ENCODE results near the gene BLTP3B.
"Not testable (repeated sequence)": the region's sequence is repeated elsewhere in the genome, so short reads cannot be mapped to it uniquely, and the experiment has no call there.

BLTP3B gene, protein sequence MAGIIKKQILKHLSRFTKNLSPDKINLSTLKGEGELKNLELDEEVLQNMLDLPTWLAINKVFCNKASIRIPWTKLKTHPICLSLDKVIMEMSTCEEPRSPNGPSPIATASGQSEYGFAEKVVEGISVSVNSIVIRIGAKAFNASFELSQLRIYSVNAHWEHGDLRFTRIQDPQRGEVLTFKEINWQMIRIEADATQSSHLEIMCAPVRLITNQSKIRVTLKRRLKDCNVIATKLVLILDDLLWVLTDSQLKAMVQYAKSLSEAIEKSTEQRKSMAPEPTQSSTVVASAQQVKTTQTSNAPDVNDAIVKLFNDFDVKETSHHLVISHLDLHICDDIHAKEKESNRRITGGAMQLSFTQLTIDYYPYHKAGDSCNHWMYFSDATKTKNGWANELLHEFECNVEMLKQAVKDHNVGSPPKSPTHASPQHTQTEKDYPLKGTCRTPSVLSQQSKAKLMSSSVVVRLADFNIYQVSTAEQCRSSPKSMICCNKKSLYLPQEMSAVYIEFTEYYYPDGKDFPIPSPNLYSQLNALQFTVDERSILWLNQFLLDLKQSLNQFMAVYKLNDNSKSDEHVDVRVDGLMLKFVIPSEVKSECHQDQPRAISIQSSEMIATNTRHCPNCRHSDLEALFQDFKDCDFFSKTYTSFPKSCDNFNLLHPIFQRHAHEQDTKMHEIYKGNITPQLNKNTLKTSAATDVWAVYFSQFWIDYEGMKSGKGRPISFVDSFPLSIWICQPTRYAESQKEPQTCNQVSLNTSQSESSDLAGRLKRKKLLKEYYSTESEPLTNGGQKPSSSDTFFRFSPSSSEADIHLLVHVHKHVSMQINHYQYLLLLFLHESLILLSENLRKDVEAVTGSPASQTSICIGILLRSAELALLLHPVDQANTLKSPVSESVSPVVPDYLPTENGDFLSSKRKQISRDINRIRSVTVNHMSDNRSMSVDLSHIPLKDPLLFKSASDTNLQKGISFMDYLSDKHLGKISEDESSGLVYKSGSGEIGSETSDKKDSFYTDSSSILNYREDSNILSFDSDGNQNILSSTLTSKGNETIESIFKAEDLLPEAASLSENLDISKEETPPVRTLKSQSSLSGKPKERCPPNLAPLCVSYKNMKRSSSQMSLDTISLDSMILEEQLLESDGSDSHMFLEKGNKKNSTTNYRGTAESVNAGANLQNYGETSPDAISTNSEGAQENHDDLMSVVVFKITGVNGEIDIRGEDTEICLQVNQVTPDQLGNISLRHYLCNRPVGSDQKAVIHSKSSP (N-terminal part only)

GRCh38 chr12:100142851-100143559 is at the start of gene BLTP3B:
Gene BLTP3B, minus strand, starts transcription at chr12:100142874. Its CDS starts 239 bp downstream, at chr12:100142635.
- DNase-seq, result peak; percentile 82

DNA sequence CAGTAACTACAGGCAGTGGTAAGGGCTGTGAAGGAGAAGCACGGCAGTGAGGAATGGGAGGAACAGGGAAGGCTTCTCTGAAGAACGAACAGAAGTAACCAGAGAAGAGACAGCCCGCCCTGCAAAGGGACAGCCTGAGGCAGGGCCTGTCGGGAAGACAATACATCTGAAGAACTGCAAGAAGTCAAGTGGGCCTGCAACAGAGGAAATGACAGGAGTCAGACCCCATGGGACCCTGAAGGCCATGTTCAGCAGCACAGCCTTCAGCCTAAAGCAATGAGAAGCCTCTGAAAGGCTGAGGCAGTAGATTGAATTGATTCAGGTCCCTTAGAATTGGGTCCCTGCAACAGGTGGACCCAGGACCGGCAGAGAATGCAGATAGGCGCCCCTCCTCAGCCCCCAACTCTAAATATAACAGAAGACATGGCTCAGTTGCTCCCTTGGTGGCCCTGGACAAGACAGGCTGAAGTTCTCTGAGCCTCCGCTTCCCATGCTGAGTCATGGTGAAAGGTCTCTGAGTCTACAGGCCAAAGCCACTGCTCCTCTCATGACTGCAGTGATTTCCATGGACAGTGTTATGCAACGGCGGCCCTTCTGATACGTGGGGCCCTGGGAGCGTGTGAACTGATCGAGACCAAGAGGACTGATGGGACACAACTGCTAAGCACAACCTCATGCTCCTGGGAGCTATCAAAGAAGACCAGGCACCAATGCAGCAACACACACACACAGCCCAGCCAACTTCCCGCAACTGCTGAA is 47.1 kb upstream of the BLTP3B start:
- DNase-seq, result no peak

GRCh38 chr12:100188888-100189635 is 46.4 kb upstream of the BLTP3B start:
- not testable (repeated sequence) for DNase-seq

GRCh38 chr12:100187857-100188519 is 45.3 kb upstream of the BLTP3B start:
- DNase-seq, result no peak

DNA sequence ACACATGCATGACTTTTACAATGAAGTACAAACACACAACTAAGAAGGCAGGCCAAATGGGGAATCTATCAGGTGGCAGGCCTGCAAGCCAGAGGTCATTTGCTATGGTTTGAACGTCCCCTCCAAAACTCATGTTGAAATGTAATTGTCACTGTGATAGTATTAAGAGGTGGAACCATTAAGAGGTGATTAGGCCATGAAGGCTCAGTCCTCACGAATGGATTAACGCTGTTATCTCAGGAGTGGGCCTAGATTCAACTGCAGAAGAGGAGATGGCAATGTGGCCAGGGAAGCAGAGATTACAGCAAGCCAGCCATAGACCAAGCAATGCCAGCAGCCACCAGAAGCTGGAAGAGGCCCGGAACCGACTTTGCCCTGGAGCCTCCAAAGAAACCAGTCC is 44.4 kb upstream of the BLTP3B start:
- DNase-seq, result no peak

DNA sequence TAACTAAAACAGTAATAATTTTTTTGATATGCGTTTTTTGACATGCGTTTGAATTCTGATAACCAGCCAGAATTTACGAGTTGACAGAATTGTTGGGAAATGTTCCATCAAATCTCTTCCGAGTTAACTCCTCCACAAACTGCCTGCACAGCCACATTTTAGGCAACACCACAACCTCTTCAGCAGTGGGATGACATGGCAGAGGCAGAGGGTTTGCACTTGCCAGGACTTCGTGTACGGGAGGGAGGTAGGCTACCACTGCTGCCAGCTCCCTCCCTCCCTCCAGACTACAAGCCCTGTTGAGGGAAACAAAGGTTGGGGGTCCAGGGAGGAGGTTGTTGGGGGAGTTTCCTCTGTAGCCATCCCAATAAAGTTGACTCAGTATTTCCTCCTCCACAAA is 43.4 kb upstream of the BLTP3B start:
- DNase-seq, result no peak

DNA sequence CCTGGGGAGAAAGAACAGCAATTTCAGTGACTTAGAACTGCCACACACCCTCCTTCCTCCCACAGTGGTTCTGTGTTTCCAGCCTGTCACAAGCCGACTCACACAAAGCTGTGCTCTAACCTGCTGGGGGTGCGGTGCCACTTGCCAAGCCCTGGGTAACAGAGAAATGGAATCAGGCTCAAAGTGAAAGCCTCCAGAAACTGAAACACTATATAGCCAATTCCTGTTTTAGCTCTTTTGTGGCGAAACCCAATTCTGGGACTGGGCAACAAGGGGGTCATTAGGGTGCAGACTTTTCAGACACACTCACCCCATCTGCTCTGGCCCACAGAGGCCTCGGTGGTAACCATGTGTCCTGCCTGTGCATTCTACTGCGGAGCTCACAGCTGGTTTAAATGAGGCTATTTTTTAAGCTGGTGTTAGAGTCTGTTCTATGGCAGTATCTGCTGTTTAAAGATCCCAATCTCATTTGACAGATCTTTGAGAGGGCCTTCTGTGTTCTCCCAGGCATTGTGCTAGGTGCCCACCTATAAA is 42.8 kb upstream of the BLTP3B start:
- no peak for DNase-seq

DNA sequence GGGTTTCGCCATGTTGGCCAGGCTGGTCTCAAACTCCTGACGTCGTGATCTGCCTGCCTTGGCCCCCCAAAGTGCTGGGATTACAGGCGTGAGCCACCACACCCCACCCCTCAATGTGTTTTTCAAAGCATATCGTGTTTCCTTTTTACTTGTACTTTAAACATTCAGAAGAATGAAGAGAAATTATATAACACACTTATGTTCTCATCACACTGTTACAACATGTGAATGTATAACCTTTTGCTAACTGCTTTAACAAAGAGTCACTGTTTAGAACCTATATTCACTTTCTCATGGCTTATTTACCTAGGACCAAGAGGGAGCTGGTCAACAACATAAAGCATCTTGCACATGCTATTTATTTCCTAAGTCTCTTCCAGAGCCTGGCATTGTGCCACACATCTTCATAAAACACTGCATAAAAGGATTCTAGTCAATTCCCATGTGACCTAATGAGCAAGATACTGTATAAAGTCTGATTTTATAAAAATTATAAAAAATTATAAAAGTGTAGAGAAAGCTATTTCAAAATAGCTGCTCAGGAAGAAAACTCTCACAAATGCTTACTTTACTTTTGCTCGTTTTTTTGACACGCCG is 42.0 kb upstream of the BLTP3B start:
- DNase-seq, result no peak

DNA sequence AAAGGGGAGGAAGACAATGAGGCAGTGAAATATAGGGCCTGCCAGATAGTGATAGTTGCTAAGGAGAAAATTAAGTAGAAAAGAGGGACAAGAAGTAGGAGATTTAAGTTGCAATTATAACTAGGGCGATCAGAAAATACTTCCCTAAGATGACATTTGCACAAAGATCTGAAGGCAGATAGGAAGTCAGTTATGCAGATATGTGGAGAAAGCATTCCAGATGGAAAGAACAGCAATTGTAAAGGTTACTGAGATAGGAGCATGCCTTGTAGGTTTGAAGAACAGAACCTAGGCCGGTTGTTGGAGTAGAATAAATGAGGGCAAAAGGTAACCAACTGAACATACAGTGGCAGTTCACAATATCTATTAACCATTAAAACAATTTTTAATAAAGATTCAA is 36.6 kb upstream of the BLTP3B start:
- DNase-seq, result no peak

DNA sequence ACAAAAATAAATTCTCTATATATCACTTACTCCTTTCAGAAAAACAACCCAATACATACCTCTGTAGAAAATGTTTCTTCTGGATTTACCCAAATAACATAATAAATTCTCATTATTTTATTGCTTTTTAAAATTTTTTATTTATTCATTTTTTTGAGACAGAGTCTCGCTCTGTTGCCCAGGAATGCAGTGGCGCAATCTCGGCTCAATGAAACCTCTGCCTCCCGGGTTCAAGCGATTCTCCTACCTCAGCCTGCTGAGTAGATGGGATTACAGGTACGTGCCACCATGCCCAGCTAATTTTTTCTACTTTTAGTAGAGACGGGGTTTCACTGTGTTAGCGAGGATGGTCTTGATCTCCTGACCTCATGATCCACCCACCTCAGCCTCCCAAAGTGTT is 33.8 kb upstream of the BLTP3B start:
- DNase-seq, result not testable (repeated sequence)

DNA sequence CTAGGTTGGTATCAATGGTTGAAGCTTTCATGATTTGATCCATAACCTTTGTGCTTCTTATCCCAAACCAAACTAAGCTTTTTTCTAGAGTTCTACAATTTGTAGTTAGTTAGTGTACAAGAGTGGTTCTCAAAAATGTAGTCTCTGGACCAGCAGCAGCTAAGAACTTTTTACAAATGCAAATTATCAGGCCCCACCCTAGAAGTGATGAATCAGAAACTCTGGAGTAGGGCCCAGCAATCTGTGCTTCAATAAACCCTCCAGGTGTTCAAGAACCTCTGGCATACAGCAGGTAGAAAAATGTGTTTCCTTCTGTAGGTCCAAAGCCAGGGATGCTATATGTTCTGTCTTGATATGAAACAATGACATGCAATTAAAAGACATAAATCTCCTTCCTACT is 31.8 kb upstream of the BLTP3B start:
- DNase-seq, result no peak

- no peak for DNase-seq
Observed at GRCh38 chr12:100173111-100173510, 30.4 kb upstream of the BLTP3B start.

DNA sequence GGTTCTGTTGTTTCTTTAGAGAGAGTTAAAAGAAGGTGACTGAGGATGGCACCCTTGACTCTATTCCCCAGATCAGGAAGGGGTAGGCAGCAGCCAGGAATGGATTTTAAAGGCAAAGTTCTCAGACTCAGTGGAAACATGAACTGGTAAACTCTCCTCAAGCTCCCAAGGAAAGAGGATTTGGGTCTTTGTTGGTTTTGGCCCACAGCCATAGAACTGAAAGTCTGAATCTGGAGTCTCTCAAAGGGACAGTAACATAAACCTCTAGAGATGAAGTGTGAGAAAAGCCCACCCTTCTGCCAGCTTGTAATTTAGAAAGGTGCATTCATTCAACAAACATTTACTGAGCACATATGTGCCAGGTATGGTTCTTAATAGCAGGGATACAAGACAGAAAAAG is 28.6 kb upstream of the BLTP3B start:
- DNase-seq, result no peak

GRCh38 chr12:100170313-100170858 is 27.7 kb upstream of the BLTP3B start:
- DNase-seq, result no peak

DNA sequence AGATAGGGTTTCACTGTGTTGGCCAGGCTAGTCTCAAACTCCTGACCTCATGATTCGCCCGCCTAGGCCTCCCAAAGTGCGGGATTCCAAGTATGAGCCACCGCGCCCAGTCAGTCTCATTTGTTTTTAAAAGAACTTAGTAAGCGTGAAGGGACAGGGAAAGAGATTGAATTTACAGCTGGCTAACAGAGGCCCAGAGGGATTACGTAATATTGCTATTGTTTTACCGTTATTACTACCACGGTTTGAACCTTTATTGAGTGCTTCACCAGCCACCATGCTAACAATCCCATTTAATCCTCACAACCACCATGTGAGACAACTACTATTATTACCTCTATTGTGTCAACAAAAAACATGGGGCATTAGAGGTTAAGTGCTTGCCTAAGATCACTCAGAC is 26.7 kb upstream of the BLTP3B start:
- DNase-seq, result no peak

DNA sequence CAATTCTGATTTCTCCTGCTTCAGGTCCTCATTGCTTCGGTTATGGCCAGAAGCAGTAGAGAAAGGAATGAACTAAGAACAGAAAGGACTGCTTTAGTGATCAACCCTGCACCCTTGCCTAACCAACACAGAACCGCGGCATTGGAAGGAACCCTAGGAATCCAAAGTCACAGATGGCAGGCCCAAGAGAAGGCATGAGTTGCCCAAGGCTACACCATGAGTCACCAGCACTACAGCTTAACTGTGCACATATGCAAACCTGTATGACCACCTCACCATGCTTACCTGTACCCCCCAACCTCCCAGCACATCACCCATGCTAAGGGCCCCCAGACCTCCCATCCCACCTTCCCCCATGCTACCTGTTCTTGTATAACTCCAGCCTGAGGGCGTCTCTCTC is 25.9 kb upstream of the BLTP3B start:
- no peak for DNase-seq

DNA sequence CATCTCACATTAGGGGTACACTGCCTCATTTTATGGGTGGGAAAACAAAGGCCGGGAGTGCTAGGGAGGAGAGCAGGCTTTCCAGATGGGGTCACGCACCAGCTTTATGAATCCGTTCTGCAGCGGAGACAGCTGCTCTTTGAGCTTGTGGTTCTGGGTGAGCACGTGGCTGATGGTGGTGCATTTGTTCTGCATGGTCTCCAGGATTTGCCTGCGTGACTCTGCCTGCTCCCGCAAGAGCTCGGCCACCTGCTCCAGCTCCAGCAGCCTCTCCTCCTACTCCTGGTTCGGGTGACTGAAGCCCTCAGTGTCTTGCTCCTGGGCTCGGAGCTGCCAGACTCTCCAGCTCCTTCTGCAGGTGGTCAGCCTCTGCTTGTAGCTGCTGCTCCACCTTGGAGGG is 23.6 kb upstream of the BLTP3B start:
- no peak for DNase-seq

DNA sequence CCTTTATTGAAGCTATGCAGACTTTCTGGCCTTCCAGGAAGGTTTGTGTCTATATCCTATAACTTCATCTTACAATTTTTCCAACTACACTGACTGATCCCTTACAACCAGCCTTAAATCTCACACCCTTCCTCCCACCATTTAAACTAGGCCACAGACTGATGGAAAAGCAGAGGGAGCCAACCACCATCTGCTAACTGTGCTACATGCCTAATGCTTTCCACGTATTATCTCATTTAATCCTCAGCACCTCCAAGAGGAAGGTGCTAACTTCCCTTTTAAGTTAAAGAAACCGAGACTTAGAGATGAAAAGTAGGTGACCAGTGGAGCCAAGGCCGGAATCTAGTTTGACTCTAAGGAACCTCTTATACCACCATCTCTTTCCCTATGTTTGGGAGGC is 22.7 kb upstream of the BLTP3B start:
- no peak for DNase-seq

DNA sequence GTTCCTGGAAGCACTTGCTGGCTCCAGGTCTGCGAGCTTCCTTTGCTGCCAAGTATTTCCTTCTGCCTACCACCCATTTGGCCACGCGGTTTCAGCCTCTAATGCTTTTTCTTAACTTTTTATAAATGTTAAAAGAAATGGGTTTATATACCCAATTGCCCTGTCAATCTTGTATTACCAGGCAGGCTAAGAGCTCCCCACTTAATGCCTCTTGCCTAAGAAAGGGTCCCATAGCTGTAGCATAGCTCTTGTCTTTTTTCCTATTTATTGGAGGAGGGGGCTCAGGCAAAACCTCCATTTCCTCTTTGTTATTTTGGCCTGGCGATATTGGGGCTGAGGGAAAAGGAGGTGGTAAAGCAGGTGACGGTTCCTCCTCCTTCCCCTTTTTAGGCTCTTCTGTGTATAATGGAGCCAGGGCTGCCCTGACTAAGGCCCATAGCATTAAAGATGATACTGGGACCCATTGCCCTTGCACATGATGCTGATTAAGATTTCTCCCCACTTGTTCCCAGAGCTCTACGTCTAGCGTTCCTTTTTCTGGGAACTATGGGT is 21.6 kb upstream of the BLTP3B start:
- no peak for DNase-seq
